GM23338 (cell line): ENCODE results near the gene DUSP5. TPM values are rescaled to one million over a fixed set of nuclear protein-coding genes. Genes with fewer than 3 reads are reported as not detected.

Experiments used
- ATAC-seq: fragments of 200-7000 bp; cut with Tn5 transposase; 3 replicates; pipeline ENCODE4 v1.9.1; 2020
- DNase-seq: peaks from one replicate; pipeline ENCODE4 v3.0.0-alpha.2; 2015; ENCODE audit warnings: low spot score
- H2AFZ ChIP-seq: fragments of 200-600 bp; sonication (generic); 2 replicates; pipeline ENCODE4 v1.8.0; 2016; ENCODE audit warnings: antibody characterized with exemption, mild to moderate bottlenecking, moderate library complexity
- H3F3A ChIP-seq: fragments of 200-600 bp; sonication (generic); replicated peaks from 2 replicates; pipeline ENCODE4 v1.8.0; 2017; ENCODE audit warnings: antibody characterized with exemption, mixed run types, low read depth
- H3K27ac ChIP-seq: fragments of 200-600 bp; sonication (generic); 2 replicates; pipeline ENCODE4 v1.6.1; 2016; ENCODE audit warnings: low read depth
- H3K27me3 ChIP-seq: fragments of 200-600 bp; sonication (generic); 2 replicates; pipeline ENCODE4 v1.8.0; 2016; ENCODE audit warnings: mild to moderate bottlenecking, mixed run types, moderate library complexity; ENCODE audit not compliant: insufficient read depth
- H3K36me3 ChIP-seq: fragments of 200-600 bp; sonication (generic); 2 replicates; pipeline ENCODE4 v1.8.0; 2016; ENCODE audit warnings: mild to moderate bottlenecking; ENCODE audit not compliant: insufficient read depth
- H3K4me1 ChIP-seq: fragments of 200-600 bp; sonication (generic); 2 replicates; pipeline ENCODE4 v1.8.0; 2016; ENCODE audit warnings: mild to moderate bottlenecking, moderate library complexity; ENCODE audit not compliant: insufficient read depth
- H3K4me2 ChIP-seq: fragments of 200-600 bp; sonication (generic); 2 replicates; pipeline ENCODE4 v1.7.1; 2017; ENCODE audit warnings: mixed run types
- H3K4me3 ChIP-seq: fragments of 200-600 bp; sonication (generic); 2 replicates; pipeline ENCODE4 v1.6.1; 2016; ENCODE audit warnings: mixed run types
- H3K79me2 ChIP-seq: fragments of 200-600 bp; sonication (generic); replicated peaks from 2 replicates; pipeline ENCODE4 v1.8.0; 2017; ENCODE audit warnings: mild to moderate bottlenecking; ENCODE audit not compliant: insufficient read depth
- H3K9me2 ChIP-seq: fragments of 200-600 bp; sonication (generic); 2 replicates; pipeline ENCODE4 v1.8.0; 2017; ENCODE audit not compliant: insufficient read depth
- H4K20me1 ChIP-seq: fragments of 200-600 bp; sonication (generic); replicated peaks from 2 replicates; pipeline ENCODE4 v1.8.0; 2017; ENCODE audit warnings: mild to moderate bottlenecking; ENCODE audit not compliant: insufficient read depth
- H3K27ac Mint-ChIP-seq: 2 replicates; pipeline ENCODE4 v1.8.0; 2020; ENCODE audit warnings: inconsistent platforms, mild to moderate bottlenecking, moderate library complexity, mixed read lengths
- H3K27me3 Mint-ChIP-seq: 3 replicates; pipeline ENCODE4 v1.8.0; 2022; ENCODE audit warnings: low read depth, mild to moderate bottlenecking, moderate library complexity, mixed read lengths, inconsistent platforms; ENCODE audit not compliant: insufficient read depth, poor library complexity
- H3K36me3 Mint-ChIP-seq: 3 replicates; pipeline ENCODE4 v1.8.0; 2021; ENCODE audit warnings: low read depth, mild to moderate bottlenecking, inconsistent platforms, moderate library complexity, mixed read lengths
- H3K4me1 Mint-ChIP-seq: 3 replicates; pipeline ENCODE4 v1.8.0; 2020; ENCODE audit warnings: mild to moderate bottlenecking, inconsistent platforms, mixed read lengths
- H3K4me3 Mint-ChIP-seq: 3 replicates; pipeline ENCODE4 v1.8.0; 2021; ENCODE audit warnings: moderate library complexity, mild to moderate bottlenecking, inconsistent platforms, mixed read lengths
- H3K9me3 Mint-ChIP-seq: 3 replicates; pipeline ENCODE4 v1.8.0; 2020; ENCODE audit warnings: moderate library complexity, mild to moderate bottlenecking, inconsistent platforms, mixed read lengths
- CREB1 ChIP-seq: fragments of 250-450 bp; sonication (Bioruptor Pico); IDR thresholded peaks from 2 replicates; pipeline ENCODE4 v1.5.0; 2020; ENCODE audit warnings: low read depth, mild to moderate bottlenecking, moderate library complexity
- EZH2 ChIP-seq: fragments of 200-600 bp; sonication (generic); IDR thresholded peaks from one replicate; pipeline ENCODE4 v1.8.0; 2017; ENCODE audit warnings: antibody characterized with exemption, mild to moderate bottlenecking, low read depth; ENCODE audit not compliant: unreplicated experiment
- EZH2phosphoT487 ChIP-seq: fragments of 200-600 bp; sonication (generic); IDR thresholded peaks from one replicate; pipeline ENCODE4 v1.8.1; 2018; ENCODE audit warnings: antibody characterized with exemption; ENCODE audit not compliant: unreplicated experiment
- JUNB ChIP-seq: IDR thresholded peaks from one replicate; pipeline ENCODE4 v1.6.1; 2016; ENCODE audit warnings: antibody characterized with exemption; ENCODE audit not compliant: unreplicated experiment
- NANOG ChIP-seq: IDR thresholded peaks from 2 replicates; pipeline ENCODE4 v1.6.1; 2016; ENCODE audit warnings: antibody characterized with exemption, borderline replicate concordance
- POLR2AphosphoS5 ChIP-seq: IDR thresholded peaks from 2 replicates; pipeline ENCODE4 v1.6.1; 2016; ENCODE audit warnings: antibody characterized with exemption, low read depth
- STAT1 ChIP-seq: IDR thresholded peaks from one replicate; pipeline ENCODE4 v1.6.1; 2016; ENCODE audit warnings: antibody characterized with exemption; ENCODE audit not compliant: unreplicated experiment
- ZNF114 ChIP-seq: fragments of 250-450 bp; sonication (Bioruptor Pico); IDR thresholded peaks from 2 replicates; pipeline ENCODE4 v1.5.0; 2020; ENCODE audit warnings: mild to moderate bottlenecking, moderate library complexity
- ZNF331 ChIP-seq: fragments of 250-450 bp; sonication (Bioruptor Pico); IDR thresholded peaks from 2 replicates; pipeline ENCODE4 v1.5.0; 2020; ENCODE audit warnings: low read depth, mild to moderate bottlenecking, moderate library complexity
- polyA plus RNA-seq: library from polyadenylated mRNA; unstranded; fragments of >200 nt; fragmentation: Nextera tagmentation; extraction: Ambion mirVana; gene quantifications from 2 replicates; pipeline ENCODE4 v1.2.1, GENCODE V29; 2016
- total RNA-seq: library from RNA; depleted of rRNA; stranded (reverse); fragments of >200 nt; shearing (Covaris generic); gene quantifications from 2 replicates; pipeline ENCODE4 v1.2.3, GENCODE V29; 2014
- TF ChIP-seq, protein P1 (sequence below): IDR thresholded peaks from 2 replicates; pipeline ENCODE4 v1.6.1; 2016; ENCODE audit warnings: antibody characterized with exemption
- TF ChIP-seq, protein P2 (sequence below): IDR thresholded peaks from one replicate; pipeline ENCODE4 v1.6.1; 2018; ENCODE audit warnings: antibody characterized with exemption; ENCODE audit not compliant: unreplicated experiment
- TF ChIP-seq, protein P3 (sequence below): fragments of 250-450 bp; sonication (Bioruptor Pico); IDR thresholded peaks from 2 replicates; pipeline ENCODE4 v1.5.0; 2020; ENCODE audit warnings: mild to moderate bottlenecking, moderate library complexity
- TF ChIP-seq, protein P4 (sequence below), 2 experiments: fragments of 200-600 bp in 1 of 2; sonication (generic) in 1 of 2; conservative IDR thresholded peaks; 2 replicates each; pipeline versions ENCODE4 v1.5.1 to v1.6.1; 2016 to 2017; ENCODE audit warnings: antibody characterized with exemption in 2 of 2, low read depth in 2 of 2, mild to moderate bottlenecking in 2 of 2, moderate library complexity in 1 of 2

Gene DUSP5
- total and polyA plus RNA-seq, 2 experiments from 2014 or later, result 10.8 to 35.9 TPM

GRCh38 chr10:110511734-110512449 lies 14.2 kb downstream of the DUSP5 start:
- no peak for TF ChIP-seq EZH2
- TF ChIP-seq, protein P1, sequence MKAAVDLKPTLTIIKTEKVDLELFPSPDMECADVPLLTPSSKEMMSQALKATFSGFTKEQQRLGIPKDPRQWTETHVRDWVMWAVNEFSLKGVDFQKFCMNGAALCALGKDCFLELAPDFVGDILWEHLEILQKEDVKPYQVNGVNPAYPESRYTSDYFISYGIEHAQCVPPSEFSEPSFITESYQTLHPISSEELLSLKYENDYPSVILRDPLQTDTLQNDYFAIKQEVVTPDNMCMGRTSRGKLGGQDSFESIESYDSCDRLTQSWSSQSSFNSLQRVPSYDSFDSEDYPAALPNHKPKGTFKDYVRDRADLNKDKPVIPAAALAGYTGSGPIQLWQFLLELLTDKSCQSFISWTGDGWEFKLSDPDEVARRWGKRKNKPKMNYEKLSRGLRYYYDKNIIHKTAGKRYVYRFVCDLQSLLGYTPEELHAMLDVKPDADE, result no peak
- no peak for TF ChIP-seq JUNB
- TF ChIP-seq ZNF114, result no peak
- no peak for TF ChIP-seq CREB1 (CRISPR knock-in tag)
- TF ChIP-seq NANOG, result no peak
- TF ChIP-seq, protein P2, sequence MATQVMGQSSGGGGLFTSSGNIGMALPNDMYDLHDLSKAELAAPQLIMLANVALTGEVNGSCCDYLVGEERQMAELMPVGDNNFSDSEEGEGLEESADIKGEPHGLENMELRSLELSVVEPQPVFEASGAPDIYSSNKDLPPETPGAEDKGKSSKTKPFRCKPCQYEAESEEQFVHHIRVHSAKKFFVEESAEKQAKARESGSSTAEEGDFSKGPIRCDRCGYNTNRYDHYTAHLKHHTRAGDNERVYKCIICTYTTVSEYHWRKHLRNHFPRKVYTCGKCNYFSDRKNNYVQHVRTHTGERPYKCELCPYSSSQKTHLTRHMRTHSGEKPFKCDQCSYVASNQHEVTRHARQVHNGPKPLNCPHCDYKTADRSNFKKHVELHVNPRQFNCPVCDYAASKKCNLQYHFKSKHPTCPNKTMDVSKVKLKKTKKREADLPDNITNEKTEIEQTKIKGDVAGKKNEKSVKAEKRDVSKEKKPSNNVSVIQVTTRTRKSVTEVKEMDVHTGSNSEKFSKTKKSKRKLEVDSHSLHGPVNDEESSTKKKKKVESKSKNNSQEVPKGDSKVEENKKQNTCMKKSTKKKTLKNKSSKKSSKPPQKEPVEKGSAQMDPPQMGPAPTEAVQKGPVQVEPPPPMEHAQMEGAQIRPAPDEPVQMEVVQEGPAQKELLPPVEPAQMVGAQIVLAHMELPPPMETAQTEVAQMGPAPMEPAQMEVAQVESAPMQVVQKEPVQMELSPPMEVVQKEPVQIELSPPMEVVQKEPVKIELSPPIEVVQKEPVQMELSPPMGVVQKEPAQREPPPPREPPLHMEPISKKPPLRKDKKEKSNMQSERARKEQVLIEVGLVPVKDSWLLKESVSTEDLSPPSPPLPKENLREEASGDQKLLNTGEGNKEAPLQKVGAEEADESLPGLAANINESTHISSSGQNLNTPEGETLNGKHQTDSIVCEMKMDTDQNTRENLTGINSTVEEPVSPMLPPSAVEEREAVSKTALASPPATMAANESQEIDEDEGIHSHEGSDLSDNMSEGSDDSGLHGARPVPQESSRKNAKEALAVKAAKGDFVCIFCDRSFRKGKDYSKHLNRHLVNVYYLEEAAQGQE, result no peak
- no peak for TF ChIP-seq STAT1
- TF ChIP-seq, protein P3, sequence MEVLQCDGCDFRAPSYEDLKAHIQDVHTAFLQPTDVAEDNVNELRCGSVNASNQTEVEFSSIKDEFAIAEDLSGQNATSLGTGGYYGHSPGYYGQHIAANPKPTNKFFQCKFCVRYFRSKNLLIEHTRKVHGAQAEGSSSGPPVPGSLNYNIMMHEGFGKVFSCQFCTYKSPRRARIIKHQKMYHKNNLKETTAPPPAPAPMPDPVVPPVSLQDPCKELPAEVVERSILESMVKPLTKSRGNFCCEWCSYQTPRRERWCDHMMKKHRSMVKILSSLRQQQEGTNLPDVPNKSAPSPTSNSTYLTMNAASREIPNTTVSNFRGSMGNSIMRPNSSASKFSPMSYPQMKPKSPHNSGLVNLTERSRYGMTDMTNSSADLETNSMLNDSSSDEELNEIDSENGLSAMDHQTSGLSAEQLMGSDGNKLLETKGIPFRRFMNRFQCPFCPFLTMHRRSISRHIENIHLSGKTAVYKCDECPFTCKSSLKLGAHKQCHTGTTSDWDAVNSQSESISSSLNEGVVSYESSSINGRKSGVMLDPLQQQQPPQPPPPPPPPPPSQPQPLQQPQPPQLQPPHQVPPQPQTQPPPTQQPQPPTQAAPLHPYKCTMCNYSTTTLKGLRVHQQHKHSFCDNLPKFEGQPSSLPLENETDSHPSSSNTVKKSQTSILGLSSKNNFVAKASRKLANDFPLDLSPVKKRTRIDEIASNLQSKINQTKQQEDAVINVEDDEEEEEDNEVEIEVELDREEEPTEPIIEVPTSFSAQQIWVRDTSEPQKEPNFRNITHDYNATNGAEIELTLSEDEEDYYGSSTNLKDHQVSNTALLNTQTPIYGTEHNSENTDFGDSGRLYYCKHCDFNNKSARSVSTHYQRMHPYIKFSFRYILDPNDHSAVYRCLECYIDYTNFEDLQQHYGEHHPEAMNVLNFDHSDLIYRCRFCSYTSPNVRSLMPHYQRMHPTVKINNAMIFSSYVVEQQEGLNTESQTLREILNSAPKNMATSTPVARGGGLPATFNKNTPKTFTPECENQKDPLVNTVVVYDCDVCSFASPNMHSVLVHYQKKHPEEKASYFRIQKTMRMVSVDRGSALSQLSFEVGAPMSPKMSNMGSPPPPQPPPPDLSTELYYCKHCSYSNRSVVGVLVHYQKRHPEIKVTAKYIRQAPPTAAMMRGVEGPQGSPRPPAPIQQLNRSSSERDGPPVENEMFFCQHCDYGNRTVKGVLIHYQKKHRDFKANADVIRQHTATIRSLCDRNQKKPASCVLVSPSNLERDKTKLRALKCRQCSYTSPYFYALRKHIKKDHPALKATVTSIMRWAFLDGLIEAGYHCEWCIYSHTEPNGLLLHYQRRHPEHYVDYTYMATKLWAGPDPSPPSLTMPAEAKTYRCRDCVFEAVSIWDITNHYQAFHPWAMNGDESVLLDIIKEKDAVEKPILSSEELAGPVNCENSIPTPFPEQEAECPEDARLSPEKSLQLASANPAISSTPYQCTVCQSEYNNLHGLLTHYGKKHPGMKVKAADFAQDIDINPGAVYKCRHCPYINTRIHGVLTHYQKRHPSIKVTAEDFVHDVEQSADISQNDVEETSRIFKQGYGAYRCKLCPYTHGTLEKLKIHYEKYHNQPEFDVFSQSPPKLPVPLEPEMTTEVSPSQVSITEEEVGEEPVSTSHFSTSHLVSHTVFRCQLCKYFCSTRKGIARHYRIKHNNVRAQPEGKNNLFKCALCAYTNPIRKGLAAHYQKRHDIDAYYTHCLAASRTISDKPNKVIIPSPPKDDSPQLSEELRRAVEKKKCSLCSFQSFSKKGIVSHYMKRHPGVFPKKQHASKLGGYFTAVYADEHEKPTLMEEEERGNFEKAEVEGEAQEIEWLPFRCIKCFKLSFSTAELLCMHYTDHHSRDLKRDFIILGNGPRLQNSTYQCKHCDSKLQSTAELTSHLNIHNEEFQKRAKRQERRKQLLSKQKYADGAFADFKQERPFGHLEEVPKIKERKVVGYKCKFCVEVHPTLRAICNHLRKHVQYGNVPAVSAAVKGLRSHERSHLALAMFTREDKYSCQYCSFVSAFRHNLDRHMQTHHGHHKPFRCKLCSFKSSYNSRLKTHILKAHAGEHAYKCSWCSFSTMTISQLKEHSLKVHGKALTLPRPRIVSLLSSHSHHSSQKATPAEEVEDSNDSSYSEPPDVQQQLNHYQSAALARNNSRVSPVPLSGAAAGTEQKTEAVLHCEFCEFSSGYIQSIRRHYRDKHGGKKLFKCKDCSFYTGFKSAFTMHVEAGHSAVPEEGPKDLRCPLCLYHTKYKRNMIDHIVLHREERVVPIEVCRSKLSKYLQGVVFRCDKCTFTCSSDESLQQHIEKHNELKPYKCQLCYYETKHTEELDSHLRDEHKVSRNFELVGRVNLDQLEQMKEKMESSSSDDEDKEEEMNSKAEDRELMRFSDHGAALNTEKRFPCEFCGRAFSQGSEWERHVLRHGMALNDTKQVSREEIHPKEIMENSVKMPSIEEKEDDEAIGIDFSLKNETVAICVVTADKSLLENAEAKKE (CRISPR knock-in tag), result no peak
- TF ChIP-seq POLR2AphosphoS5, result no peak
- TF ChIP-seq ZNF331 (CRISPR knock-in tag), result no peak
- TF ChIP-seq, protein P4, sequence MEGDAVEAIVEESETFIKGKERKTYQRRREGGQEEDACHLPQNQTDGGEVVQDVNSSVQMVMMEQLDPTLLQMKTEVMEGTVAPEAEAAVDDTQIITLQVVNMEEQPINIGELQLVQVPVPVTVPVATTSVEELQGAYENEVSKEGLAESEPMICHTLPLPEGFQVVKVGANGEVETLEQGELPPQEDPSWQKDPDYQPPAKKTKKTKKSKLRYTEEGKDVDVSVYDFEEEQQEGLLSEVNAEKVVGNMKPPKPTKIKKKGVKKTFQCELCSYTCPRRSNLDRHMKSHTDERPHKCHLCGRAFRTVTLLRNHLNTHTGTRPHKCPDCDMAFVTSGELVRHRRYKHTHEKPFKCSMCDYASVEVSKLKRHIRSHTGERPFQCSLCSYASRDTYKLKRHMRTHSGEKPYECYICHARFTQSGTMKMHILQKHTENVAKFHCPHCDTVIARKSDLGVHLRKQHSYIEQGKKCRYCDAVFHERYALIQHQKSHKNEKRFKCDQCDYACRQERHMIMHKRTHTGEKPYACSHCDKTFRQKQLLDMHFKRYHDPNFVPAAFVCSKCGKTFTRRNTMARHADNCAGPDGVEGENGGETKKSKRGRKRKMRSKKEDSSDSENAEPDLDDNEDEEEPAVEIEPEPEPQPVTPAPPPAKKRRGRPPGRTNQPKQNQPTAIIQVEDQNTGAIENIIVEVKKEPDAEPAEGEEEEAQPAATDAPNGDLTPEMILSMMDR (conservative IDR thresholded peaks at IDR 0.05; ENCODE audit: low read depth in 2 of 2), result no peak
- TF ChIP-seq EZH2phosphoT487, result no peak
- Mint-ChIP-seq H3K9me3 (no peaks in the 10 kb centered on the region), H3K36me3 (peaks cover 78% of the 10 kb centered on the region), H3K4me3 (no peak overlapping the region), H3K4me1 (peaks cover 6% of the 10 kb centered on the region; the same call in 2 of the 3 replicates), H3K27ac (no peak overlapping the region), H3K27me3 (no peaks in the 10 kb centered on the region)
- no peaks in the 10 kb centered on the region for H3K27me3 ChIP-seq
- no peaks in the 10 kb centered on the region for H3K9me2 ChIP-seq
- H3K27ac ChIP-seq, result no peak overlapping the region
- 0 out of 2 replicates have a peak, but pooled peaks cover 2% of the 10 kb centered on the region for H3K79me2 ChIP-seq
- no peak for ATAC-seq
- H3K4me3 ChIP-seq, result no peak overlapping the region
- no peaks in the 10 kb centered on the region for H3K4me1 ChIP-seq
- no peak for DNase-seq
- H3K36me3 ChIP-seq, result peaks cover 11% of the 10 kb centered on the region; the same call in 1 of the 2 replicates
- no peak overlapping the region for H2AFZ ChIP-seq
- H4K20me1 ChIP-seq, result no peaks in the 10 kb centered on the region
- no peaks in the 10 kb centered on the region for H3F3A ChIP-seq
- no peak overlapping the region for H3K4me2 ChIP-seq
